ENCODE data around the gene ZNF426. TPM values are rescaled to one million over a fixed set of nuclear protein-coding genes. Genes with fewer than 3 reads are reported as not detected.

Gene ZNF426
- total RNA-seq, 1 donor from 2014 or later: 34.1 TPM

- no peak for DNase-seq (ENCODE audit: low read depth)
Measured at GRCh38 chr19:9498183-9498902, 40.1 kb downstream of the ZNF426 start, which contains the start of gene ZNF560. ZNF560 (minus strand) TSS chr19:9498616; CDS start chr19:9475313, 23,303 bp downstream.

GRCh38 chr19:9494096-9494495, 44.3 kb downstream of the ZNF426 start:
- no peak for DNase-seq (ENCODE audit: low read depth)

GRCh38 chr19:9487016-9487415, 51.4 kb downstream of the ZNF426 start:
- DNase-seq (ENCODE audit: low read depth): no peak

- no peak for DNase-seq (ENCODE audit: low read depth)
Measured at GRCh38 chr19:9485140-9485539, 53.3 kb downstream of the ZNF426 start.

GRCh38 chr19:9474975-9475374, 63.5 kb downstream of the ZNF426 start:
- no peak for DNase-seq (ENCODE audit: low read depth)

Other genes starting within 250 kb of the ZNF426 start
- 8.5 and 10.9 TPM in 2 replicates for gene ZNF699, start 228.8 kb downstream of the ZNF426 start, total RNA-seq
- gene ZNF559, start 214.5 kb downstream of the ZNF426 start, total RNA-seq: 6.4 and 14.3 TPM in 2 replicates
- 4.3 TPM in 1 of 2 replicates, not detected in the other for gene ZNF177, start 175.6 kb downstream of the ZNF426 start, total RNA-seq
- 10.4 and 19.3 TPM in 2 replicates for gene ZNF266, start 103.1 kb downstream of the ZNF426 start, total RNA-seq
- gene ZNF560, start 40.0 kb downstream of the ZNF426 start, total RNA-seq: 0.15 and 0.35 TPM in 2 replicates
- gene ZNF121, start 45.9 kb upstream of the ZNF426 start, total RNA-seq: 63.4 and 69.6 TPM in 2 replicates
- 34.6 and 70.2 TPM in 2 replicates for gene ZNF561, start 82.6 kb upstream of the ZNF426 start, total RNA-seq
- 57.3 and 59.4 TPM in 2 replicates for gene ZNF562, start 136.5 kb upstream of the ZNF426 start, total RNA-seq
- 2.1 and 25.8 TPM in 2 replicates for gene ZNF846, start 230.1 kb upstream of the ZNF426 start, total RNA-seq